GM18870 (cell line): ENCODE measurements around the gene PANK3.
"Not testable (repeated sequence)": the region's sequence is repeated elsewhere in the genome, so short reads cannot be mapped to it uniquely, and the experiment has no call there.

ENCODE experiments used
- ATAC-seq: cut with Tn5 transposase; IDR thresholded peaks from one replicate; pipeline ENCODE4 v1.9.1; 2021; ENCODE audit warnings: moderate library complexity; ENCODE audit not compliant: unreplicated experiment

The PANK3 gene

DNA sequence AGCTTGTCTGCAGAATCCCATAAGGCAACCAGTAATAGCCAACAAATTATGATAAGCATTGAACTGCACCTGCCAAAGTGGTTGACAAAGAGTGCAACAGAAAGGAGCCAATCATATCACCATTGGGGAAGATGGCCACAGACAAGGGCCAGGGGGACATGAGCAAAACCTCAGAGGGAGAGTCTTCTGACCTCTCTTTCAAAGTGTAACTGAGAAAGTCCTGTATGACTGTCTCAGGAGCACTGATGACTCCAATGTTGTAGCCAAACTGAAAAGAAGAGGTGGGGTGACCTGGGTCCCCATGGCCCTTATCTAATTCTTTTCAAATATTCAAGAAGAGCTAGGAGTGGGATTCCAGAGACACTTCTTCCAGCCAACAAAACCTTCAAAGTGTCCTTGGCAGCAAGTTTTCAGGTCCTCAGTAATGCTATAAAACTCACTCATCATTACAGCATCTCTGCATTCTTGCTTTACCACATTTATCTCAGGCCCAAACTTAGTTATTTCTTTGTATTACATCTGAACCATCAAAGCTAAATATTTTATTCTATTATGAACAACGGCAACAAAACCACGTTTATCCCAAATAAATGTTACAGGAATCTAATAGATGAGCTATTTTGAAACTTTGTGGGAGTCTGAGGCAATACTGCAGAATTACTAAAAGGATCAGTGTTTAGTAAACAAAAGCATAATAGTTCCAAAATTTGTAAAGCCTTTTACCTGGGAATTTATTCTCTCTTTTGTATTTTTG lies 25.6 kb downstream of the PANK3 start:
- ATAC-seq, result no peak

DNA sequence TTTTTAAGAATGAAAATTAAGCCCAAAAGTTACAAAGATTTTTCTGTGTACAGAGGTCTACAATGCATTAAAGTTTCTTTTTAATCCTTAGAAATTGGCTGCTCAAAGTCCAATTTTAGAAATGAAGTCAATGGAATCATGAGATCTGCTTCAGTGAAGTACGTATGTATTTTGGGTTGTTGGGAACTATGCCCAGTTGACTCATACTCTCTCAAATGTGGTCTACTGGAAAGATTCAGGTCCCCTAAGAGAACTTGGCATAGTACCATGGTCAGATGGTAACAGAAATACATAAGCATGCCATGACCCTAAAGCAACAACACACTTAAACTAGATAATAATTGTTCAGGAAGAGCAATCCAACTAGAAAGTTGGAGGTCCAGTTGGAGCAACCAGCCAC lies 27.0 kb downstream of the PANK3 start:
- no peak for ATAC-seq

DNA sequence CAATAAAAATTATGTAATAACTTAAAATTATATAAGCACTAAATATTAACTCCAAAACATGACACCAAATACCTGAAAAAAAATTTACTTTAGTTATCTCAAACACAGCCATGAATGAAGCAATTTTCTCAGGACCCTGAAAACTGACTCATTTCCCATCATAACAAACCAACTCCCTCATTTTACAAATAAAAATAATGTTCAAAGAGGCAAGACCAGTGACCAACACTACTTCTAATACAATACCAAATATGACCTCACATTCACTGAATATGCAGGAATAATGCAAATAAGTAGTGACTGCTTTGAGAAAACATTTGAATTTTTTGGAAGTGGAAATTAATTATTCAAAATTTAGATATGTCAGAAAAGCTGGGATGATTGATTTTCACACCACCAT lies 28.5 kb downstream of the PANK3 start:
- no peak for ATAC-seq

DNA sequence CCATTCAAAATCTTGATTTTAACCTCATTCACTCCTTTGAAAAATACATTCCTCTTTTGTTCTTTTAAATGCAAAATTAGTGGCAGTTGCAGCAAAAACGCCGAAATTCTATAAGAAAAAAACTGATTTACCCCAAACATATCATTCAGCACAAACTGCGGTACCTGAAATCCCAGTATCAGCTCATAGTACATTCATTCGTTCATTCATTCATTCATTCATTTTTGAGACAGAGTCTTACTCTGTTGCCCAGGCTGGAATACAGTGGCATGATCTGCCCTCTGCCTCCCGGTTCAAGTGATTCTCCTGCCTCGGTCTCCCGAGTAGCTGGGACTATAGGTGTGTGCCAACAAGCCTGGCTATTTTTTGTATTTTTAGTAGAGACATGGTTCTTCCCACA lies 29.6 kb downstream of the PANK3 start:
- no peak for ATAC-seq

DNA sequence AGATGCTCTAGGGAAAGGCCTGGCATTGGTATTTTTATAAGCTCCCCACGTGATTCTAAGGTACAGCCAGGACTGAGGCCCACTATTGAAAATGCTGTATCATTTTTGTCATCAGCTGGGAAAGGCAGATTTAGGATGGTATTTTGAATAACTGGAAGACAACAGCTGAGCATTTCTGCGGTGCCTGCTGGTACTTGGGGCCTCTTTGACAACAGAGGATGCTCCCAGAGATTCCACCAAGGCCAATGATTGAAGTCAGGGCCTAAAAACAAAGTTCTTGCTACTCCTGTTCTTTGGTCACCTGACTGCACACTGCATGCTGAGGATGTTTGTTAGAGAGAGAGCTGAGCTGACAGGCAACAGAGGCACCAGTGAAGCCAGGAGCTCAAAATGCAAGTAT lies 42.0 kb downstream of the PANK3 start:
- ATAC-seq, result no peak

DNA sequence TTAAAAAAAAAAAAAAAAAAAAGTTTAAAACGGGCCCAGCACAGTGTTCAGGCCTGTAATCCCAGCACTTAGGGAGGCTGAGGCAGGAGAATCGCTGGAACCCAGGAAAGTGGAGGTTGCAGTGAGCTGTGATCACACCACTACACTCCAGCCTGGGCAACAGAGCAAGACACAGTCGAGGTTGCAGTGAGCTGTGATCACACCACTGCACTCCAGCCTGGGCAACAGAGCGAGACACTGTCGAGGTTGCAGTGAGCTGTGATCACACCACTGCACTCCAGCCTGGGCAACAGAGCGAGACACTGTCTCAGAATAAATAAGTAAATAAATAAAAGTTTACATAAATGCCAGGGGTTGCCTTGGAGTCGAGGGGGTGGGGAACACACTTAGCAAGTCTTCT lies 44.8 kb downstream of the PANK3 start:
- ATAC-seq, result not testable (repeated sequence)

DNA sequence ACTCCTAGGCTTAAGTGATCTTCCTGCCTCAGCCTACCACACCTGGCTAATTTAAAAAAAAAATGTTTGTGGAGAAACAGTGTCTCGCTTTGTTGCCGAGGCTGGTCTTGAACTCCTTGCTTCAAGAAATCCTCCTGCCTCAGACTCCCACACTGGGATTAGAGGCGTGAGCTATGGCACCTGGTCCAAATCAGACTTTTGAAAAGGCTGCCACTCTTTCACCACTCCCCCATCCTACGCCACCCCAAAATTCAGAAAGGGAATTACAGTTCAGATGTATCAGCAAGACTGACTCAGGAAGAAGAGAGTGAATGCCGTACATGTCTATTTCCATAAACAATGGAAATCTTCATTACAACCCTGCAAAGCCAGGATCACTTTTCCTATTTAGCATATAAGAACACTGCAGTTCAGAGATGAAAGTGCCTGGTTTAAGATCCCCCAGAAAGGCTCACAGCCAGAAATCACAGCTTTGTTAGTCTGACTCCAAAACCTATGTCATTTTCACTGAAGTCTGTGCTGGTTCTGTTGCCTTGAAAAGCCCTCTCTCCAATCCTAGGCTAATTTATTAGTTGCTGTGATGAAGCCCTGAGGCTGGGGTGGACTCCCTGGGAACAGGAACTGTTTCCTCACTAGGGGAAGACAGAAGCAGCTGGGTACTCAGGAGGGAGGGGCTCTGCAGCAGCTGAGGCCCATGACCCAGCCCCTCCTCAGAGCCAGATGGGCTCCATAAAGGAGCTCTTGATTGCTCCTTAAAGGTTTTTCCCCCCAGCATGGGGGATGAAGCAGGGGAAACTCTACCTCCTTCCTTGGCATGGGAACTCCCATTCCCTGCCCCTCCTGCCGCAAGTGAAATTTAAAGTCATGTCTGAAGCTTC lies 46.9 kb downstream of the PANK3 start:
- ATAC-seq, result no peak

DNA sequence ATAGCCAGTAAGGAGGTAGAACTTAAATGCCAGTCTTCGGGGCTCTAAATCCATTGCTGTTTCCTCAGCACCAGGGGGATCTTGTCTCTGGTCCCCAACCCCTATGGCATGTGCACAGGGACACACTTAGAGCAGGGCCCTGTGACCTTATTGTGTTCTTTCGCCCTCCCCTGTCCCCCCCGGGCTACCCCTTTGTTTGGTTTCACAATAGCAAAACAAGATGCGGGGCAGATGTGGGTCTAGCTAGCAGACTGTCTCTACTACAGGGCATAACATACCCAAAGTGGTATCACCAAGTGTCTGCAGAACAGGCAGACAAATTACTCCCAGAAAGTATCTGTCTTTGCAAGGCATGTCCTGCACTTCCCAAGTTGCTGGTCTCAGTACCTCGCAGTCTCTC lies 48.0 kb downstream of the PANK3 start:
- ATAC-seq, result no peak

DNA sequence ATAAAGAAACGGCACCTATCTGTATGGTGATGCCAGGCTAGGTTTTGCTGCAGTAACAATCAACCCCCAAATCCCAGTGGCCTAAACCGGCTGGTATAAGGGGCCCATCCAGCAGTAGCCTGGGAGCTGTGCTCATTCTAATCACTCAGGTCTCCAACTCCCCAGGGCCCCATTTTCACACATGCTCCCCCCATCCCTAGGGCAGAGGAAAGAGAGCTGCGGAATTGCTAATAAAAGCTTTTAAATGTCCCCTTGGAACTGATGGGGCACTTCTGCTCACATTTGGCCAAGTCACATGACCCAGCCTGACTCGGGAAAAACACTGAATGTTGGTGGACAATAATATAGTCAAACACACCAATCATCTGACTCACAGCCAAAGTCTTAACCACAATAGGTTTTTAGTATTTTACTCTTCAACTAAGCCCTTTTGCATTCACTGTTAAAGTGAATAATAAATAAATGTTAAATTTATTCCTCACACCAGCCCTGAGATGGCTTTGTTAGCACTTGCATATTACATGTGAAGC lies 48.5 kb downstream of the PANK3 start:
- no peak for ATAC-seq

DNA sequence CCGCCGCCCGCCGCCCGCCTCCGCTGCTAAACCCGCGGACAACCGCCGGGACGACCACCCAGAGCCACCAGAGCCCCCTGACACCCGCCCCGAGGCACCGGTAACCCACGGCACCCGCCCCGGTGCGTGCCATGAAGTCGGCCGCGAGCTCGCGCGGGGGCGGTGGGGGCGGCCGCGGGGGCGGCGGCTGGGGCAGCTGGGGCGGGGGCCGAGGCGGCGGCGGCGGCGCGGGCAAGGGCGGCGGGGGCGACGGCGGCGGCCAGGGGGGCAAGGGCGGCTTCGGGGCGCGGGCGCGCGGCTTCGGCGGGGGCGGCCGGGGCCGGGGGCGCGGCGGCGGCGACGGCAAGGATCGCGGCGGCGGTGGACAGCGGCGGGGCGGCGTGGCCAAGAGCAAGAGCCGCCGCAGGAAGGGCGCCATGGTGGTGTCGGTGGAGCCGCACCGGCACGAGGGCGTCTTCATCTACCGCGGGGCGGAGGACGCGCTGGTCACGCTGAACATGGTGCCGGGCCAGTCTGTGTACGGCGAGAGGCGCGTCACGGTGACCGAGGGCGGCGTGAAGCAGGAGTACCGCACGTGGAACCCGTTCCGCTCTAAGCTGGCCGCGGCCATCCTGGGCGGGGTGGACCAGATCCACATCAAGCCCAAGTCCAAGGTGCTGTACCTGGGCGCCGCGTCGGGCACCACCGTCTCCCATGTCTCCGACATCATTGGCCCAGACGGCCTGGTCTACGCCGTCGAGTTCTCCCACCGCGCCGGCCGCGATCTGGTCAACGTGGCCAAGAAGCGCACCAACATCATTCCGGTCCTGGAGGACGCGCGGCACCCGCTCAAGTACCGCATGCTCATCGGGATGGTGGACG lies 49.6 kb downstream of the PANK3 start:
- ATAC-seq, result no peak

DNA sequence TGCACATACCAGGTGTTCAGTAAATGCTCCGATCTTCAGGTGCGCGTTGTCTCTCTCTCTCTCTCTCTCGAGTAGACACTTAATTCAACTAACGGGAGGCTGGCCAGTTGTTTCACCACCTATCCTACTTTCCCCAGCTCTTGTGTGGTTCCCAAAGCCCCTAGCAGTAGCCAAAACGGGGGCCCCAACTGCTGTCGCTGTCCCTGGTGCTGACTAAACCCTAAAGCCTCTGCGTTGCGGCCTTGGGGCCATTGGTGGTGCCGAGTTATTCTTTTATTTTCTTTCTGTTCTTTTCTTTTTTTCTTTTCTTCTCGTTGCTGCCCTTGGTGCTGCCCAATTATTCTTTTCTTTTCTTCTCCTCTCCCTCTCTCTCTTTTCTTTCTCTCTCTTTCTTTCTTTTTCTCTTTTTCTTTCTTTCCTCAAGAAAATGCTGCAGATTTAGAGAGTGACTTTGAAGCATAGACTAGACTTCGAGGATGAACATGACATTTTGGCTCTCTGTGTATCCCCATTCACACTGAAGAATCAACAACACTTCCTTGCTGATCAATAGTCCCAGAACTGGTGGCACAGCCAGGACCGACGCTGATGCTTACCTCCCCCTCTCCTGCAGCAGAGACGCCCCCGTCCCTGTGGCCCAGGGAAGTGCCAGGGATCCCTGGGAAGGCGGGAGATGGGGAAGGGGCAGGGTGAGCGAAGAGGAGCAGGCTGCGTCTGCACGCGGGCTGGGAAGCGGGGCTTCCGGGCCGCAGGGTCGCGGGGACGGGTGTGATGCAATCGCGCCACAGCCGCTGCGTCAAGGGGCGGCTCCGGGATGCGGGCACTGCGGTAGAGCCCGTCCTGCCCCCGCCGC lies 50.4 kb downstream of the PANK3 start, which contains the start of gene FBLL1:
TSS of gene FBLL1 (plus strand) at position 785 of the 853 bp plus-strand sequence. CDS start 200 bp downstream, outside the sequence.
- ATAC-seq, result no peak

DNA sequence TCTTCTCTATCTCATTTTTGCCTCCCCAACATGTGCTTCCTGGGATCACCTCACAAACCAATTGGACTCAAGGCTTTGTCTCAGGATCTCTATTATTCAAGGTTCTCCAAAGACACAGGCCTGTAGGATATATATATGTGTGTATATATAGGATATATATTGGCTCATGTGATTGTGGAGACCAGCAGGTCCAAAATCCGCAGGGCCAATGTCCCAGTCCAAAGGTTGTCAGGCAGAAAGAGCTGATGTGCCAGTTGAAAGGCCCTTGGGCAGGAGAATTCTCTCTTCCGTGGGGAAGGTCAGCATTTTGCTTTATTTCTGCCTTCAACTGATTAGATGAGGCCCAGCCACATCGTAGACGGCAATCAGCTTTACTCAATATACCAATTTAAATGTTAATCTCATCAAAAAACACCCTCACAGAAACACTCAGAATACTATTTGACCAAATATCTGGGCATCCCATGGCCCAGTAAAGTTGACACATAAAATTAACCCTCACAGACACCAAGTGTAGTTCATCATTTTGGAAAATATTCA lies 51.3 kb downstream of the PANK3 start:
- no peak for ATAC-seq

DNA sequence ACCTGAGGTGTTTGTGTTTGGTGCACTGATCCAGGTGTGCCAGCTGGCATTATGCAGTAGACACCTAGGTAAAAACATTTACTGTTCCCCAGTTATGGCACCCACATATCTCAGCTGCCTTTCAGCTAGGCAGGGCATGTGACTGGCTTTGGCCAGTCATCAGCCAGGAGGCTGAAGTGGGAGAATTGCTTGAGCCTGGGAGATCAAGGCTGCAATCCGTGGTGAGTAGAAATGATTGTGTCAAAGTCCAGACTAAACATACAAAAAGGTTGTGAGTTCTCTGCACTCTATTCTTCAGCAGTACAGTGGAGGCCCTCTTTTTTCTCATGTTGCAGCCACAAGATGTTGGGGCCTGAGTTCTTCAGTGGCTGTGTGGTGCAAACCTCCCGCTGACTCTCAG lies 53.3 kb downstream of the PANK3 start:
- ATAC-seq, result no peak

DNA sequence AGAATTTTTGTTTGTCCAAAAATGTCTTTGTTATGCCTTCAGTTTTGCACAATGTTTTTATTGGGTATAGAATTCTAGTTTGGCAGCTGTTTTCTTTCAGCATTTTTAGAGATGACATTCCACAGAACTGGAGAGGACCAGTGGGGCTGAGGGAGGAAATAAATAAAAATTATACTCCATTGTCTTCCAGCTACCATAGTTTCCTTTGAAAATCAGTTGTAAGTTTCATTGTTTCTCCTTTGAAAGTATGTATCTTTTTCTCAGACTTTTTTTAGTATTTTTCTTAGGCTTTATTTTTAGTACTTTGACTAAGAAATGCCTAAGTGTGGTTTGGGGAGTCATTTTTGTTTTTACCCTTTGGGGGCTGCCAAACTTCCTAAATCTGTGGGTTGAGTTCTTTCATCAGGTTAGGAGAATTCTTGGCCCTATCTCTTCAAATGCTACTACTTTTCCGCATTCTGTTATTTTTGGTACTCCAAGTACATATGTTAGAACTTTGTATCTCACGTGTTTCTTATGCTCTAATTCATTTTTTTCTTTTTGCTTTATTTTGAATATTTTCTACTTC lies 65.2 kb downstream of the PANK3 start:
- no peak for ATAC-seq

DNA sequence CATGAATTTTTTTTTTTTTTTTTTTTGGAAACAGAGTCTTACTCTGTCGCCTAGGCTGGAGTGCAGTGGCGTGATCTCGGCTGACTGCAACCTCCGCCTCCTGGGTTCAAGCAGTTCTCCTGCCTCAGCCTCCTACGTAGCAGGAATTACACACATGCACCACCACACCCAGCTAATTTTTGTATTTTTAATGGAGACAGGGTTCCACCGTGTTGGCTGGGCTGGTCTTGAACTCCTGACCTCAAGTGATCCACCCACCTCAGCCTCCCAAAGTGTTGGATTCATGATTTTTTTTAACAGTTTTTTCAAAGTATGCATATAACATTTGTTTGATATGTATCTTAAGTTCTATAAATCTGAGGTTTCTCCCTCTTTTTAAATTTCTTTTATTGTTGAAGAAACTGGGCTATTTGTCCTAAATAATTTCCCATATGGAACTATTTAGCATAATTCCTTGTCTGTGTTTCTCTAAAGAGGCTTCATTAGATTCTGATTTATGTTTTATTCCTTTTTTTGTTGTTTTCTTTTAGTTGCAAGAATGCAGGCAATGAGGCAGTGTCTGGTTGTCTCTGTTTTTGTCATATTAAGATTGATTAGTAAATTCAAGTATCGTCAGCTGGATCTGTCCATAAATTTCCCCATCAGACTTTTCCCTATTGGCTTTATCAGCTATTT lies 76.5 kb downstream of the PANK3 start:
- ATAC-seq, result no peak
